ENCODE data around the gene SPEM3. TPM values are rescaled to one million over a fixed set of nuclear protein-coding genes. Genes with fewer than 3 reads are reported as not detected.

The SPEM3 gene
- total RNA-seq, 1 donor from 2014 or later, result not detected

DNA sequence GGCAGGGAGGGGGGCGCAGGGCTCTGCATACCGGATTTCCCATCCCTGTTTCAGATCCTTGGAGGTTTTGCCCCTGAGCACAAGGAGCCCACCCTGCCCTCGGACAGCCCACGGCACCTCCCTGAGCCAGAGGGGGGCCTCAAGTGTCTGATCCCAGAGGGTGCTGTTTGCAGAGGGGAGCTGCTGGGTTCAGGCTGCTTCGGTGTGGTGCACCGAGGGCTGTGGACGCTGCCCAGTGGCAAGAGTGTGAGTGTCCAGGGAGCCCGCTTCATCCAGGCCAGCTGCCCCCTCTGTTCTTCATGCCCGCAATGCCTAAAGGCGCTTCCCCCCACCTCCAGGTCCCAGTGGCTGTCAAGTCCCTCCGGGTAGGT lies 45.3 kb upstream of the SPEM3 start:
- H3K9me3 ChIP-seq, result no peaks in the 10 kb centered on the region
- H3K27me3 ChIP-seq, result no peaks in the 10 kb centered on the region
- H3K4me1 ChIP-seq, result peaks cover 39% of the 10 kb centered on the region
- intact Hi-C loops (cut with DNase I), result no loop called here
- no peak for DNase-seq (ENCODE audit: extremely low spot score in 2 of 2)
- no peaks in the 10 kb centered on the region for H3K36me3 ChIP-seq
- TF ChIP-seq, protein P1, sequence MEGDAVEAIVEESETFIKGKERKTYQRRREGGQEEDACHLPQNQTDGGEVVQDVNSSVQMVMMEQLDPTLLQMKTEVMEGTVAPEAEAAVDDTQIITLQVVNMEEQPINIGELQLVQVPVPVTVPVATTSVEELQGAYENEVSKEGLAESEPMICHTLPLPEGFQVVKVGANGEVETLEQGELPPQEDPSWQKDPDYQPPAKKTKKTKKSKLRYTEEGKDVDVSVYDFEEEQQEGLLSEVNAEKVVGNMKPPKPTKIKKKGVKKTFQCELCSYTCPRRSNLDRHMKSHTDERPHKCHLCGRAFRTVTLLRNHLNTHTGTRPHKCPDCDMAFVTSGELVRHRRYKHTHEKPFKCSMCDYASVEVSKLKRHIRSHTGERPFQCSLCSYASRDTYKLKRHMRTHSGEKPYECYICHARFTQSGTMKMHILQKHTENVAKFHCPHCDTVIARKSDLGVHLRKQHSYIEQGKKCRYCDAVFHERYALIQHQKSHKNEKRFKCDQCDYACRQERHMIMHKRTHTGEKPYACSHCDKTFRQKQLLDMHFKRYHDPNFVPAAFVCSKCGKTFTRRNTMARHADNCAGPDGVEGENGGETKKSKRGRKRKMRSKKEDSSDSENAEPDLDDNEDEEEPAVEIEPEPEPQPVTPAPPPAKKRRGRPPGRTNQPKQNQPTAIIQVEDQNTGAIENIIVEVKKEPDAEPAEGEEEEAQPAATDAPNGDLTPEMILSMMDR (IDR thresholded peaks at IDR 0.05), result no peak
- no peak for TF ChIP-seq POLR2AphosphoS5 (IDR thresholded peaks at IDR 0.05; ENCODE audit: insufficient read depth in 1 of 2, low read depth in 1 of 2)
- TF ChIP-seq POLR2A (IDR thresholded peaks at IDR 0.05), result no peak
- H3K27ac ChIP-seq, result peak overlapping the region; percentile 67
- peak overlapping the region; percentile 44 to 53 for H3K4me3 ChIP-seq

DNA sequence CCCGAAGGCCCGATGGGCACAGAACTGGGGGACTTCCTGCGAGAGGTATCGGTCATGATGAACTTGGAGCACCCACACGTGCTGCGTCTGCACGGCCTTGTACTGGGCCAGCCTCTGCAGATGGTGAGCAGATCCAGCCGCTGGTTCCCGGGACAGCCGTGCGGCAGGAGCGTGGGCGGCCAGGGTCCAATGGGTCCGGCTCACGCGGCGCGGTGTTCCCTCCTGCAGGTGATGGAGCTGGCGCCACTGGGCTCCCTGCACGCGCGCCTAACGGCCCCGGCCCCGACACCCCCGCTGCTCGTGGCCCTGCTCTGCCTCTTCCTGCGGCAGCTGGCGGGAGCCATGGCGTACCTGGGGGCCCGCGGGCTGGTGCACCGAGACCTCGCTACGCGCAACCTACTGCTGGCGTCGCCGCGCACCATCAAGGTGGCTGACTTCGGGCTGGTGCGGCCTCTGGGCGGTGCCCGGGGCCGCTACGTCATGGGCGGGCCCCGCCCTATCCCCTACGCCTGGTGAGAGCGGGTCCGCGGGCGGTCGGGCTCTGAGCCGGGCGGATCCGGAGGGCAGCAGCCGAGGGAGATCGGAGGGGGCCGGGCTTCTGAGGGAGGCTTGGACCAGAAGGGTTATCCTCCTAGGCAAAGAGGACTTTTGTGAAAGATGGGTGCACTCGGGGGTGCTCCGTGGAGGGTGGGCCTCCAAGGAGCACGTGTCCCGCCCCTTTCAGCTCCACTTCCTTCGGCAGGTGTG lies 44.7 kb upstream of the SPEM3 start:
- intact Hi-C loops (cut with DNase I), result no loop called here
- TF ChIP-seq, protein P1 (IDR thresholded peaks at IDR 0.05), result no peak
- peak in 1 of 2 donors; percentile 51 for TF ChIP-seq POLR2AphosphoS5 (IDR thresholded peaks at IDR 0.05; ENCODE audit: insufficient read depth in 1 of 2, low read depth in 1 of 2)
- Histone ChIP-seq H3K27me3 (no peaks in the 10 kb centered on the region), H3K36me3 (peaks cover 0 to 3% of the 10 kb centered on the region in 2 donors), H3K4me1 (peaks cover 39% of the 10 kb centered on the region), H3K4me3 (peak overlapping the region; percentile 44 to 53), H3K27ac (peak overlapping the region; percentile 67), H3K9me3 (no peaks in the 10 kb centered on the region)
- peak in 1 of 2 donors; percentile 93 for DNase-seq (ENCODE audit: extremely low spot score in 2 of 2)

DNA sequence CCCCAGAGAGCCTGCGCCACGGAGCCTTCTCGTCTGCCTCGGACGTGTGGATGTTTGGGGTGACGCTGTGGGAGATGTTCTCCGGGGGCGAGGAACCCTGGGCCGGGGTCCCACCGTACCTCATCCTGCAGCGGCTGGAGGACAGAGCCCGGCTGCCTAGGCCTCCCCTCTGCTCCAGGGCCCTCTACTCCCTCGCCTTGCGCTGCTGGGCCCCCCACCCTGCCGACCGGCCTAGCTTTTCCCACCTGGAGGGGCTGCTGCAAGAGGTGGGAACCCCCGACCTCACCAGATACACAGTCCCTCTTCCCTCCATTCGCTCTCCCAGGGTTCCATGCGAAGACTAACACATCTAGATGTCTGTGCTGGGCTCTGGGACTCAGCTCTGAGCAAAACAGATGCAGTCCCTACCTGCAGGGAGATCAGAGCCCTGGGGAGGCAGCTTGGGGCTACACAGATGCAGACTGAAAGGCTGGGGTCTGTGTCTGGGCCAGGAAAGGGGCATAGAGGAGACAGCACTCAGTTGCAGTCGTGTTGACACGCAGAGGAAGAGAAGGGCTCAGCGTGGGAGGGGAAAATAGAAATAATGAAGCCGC lies 44.1 kb upstream of the SPEM3 start:
- no peak for TF ChIP-seq POLR2AphosphoS5 (IDR thresholded peaks at IDR 0.05; ENCODE audit: insufficient read depth in 1 of 2, low read depth in 1 of 2)
- TF ChIP-seq POLR2A (IDR thresholded peaks at IDR 0.05), result no peak
- TF ChIP-seq, protein P1 (IDR thresholded peaks at IDR 0.05), result no peak
- Histone ChIP-seq H3K27ac (peak overlapping the region; percentile 67), H3K9me3 (no peaks in the 10 kb centered on the region), H3K36me3 (peaks cover 0 to 9% of the 10 kb centered on the region in 2 donors), H3K4me3 (peak overlapping the region; percentile 44 to 53), H3K4me1 (peaks cover 39% of the 10 kb centered on the region), H3K27me3 (no peaks in the 10 kb centered on the region)
- peak in 1 of 2 donors; percentile 90 for DNase-seq (ENCODE audit: extremely low spot score in 2 of 2)
- intact Hi-C loops (cut with DNase I), result no loop called here

DNA sequence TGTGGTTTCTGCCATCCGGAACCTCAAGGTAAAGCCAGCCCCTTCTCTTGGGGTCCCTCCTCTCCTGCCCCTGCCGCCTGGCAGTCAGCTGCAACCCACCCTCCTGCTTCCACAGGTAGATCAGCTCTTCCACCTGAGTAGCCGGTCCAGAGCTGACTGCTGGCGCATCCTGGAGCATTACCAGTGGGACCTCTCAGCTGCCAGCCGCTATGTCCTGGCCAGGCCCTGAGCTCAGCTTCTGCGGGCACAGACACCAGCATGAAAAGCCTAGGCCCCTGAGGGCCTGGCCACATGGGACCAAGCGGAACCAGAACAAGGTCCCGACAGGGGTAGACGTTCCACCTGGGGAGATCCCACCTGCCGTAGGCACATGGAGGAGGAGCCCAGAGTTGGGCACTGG lies 39.8 kb upstream of the SPEM3 start:
- Histone ChIP-seq H3K4me1 (peaks cover 23% of the 10 kb centered on the region), H3K4me3 (no peak overlapping the region), H3K36me3 (peaks cover 0 to 16% of the 10 kb centered on the region in 2 donors), H3K27me3 (no peaks in the 10 kb centered on the region), H3K9me3 (no peaks in the 10 kb centered on the region), H3K27ac (no peak overlapping the region)
- DNase-seq (ENCODE audit: extremely low spot score in 2 of 2), result no peak
- intact Hi-C loops (cut with DNase I), result no loop called here
- no peak for TF ChIP-seq POLR2AphosphoS5 (IDR thresholded peaks at IDR 0.05; ENCODE audit: insufficient read depth in 1 of 2, low read depth in 1 of 2)
- TF ChIP-seq, protein P1 (IDR thresholded peaks at IDR 0.05), result no peak
- no peak for TF ChIP-seq POLR2A (IDR thresholded peaks at IDR 0.05)

All from vagina (tissue), 2 donors.